ENCODE data around the gene PRTFDC1.
"Not testable (repeated sequence)": the region's sequence is repeated elsewhere in the genome, so short reads cannot be mapped to it uniquely, and the experiment has no call there.

PRTFDC1 gene

DNA sequence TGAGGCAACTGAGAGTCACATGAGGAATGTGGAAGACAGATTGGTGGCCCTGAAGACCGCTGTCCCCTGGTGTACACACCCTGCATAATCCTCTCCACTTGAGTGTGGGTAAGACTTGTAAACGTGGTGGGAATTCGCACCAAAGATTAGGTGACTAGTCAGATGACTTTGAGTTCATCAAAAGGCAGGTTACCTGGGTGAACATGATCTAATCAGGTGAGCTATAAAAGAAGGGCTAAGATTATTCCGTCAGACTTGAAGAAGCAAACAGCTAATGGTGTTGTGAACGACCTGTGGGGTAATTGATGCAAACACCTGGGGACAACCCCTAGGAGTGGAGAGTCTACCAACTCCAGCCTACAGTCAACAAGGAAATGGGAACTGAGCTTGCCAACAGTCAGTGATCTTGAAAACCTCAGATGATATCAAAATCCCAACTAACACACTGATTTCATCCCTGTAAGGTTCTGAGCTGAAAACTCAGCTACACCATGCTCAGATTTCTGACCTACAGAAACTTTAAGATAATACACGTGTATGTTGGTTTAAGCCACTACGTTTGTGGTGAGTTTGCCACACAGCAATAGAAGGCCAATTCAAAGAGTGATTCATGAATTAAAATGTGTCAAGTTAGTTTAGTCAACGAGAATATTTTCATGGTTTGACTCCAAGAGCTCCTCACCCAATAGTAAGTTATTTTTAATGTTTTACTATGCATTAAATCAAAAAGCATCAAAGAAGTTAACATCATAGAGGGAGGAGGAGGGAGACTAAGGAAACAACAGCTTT lies 16.7 kb downstream of the PRTFDC1 start:
- DNase-seq (ENCODE audit: low spot score): peak; percentile 16
- peak; percentile 70 for FAIRE-seq

GRCh38 chr10:24931236-24931635 lies 21.2 kb downstream of the PRTFDC1 start:
- DNase-seq (ENCODE audit: low spot score) (no peak), FAIRE-seq (peak; percentile 65)

DNA sequence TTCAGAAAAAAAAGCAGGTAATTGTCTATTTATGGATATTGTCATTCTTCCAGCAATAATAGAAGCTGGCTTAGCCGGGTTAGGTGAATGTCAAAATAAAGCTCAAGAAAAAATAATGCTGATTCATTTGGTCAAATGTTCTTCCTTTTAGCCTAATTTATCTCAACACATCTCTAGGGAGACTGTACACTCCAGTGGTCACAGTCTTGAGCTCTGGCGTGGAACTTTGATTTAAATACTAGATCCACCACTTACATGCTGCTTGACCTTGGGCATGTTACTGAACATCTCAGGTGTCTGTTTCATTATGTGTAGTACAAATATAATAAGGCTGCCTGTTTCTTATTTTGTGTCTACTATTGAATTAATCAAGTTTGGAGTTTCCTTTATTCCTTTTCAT lies 22.0 kb downstream of the PRTFDC1 start:
- FAIRE-seq: peak; percentile 85

DNA sequence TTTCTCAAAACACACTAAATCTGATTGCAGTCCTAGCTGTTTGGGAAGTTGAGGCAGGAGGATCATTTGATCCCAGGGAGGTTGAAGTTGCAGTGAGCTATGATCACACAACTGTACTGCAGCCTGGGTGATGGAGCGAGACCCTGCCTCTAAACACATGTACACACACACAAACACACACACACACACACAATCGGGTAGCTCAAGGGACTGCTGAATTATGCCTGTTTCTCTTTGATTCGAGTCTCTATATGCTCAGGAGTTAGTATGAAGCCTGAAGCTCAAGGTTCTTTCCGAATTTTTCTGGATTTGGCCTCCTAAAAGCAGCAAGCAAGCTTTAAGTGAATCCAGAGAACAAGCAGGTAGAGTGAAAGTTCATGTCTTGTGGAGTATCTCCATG lies 22.5 kb downstream of the PRTFDC1 start:
- FAIRE-seq (no peak), DNase-seq (ENCODE audit: low spot score) (no peak)

More for the DNA sequence above, 22.0 kb downstream of the PRTFDC1 start:
- DNase-seq (ENCODE audit: low spot score): peak; percentile 37

DNA sequence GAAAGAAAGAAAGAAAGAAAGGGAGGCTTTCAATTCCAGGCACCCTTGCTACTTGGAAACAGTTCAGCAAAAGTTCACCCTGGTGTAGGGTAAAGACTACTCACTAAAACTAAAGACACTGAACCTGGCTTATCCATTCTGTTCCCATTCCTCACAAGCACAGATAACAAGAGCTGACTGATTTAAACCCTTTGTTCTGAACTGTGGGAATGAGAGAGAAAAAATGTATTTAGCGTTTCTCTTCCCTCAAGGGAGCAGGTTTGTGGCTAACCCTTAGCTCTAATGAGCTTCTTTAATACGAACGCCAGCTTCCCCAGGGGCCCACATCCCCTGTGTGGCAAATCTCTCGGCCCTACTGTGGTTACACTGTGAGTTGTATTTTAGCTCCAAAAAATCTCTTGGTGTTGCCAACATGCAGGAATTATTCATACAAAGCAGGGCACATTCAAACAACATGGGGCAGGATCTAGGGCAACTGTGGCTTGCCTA lies 23.3 kb downstream of the PRTFDC1 start:
- DNase-seq (ENCODE audit: low spot score): no peak
- no peak for FAIRE-seq

GRCh38 chr10:24928163-24928562 lies 24.2 kb downstream of the PRTFDC1 start:
- FAIRE-seq (no peak), DNase-seq (ENCODE audit: low spot score) (no peak)

DNA sequence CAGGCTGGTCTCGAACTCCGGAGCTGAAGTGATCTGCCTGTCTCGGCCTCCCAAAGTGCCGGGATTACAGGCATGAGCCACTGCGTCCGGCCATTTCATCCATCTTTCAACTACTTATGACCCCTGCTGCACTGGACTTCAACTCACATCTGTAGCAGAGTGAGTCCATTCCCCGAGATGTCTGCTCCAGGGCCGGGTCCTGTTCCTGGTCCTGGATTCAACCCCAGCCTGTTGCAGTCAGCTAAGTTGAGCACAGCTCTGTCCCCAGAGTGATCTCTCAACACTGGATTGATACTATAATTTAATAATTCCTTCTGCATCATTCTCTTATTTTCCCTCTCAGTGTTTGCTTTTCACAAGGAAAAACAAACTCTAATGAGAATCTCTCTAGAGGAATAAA lies 25.8 kb downstream of the PRTFDC1 start:
- no peak for FAIRE-seq
- DNase-seq (ENCODE audit: low spot score): no peak

DNA sequence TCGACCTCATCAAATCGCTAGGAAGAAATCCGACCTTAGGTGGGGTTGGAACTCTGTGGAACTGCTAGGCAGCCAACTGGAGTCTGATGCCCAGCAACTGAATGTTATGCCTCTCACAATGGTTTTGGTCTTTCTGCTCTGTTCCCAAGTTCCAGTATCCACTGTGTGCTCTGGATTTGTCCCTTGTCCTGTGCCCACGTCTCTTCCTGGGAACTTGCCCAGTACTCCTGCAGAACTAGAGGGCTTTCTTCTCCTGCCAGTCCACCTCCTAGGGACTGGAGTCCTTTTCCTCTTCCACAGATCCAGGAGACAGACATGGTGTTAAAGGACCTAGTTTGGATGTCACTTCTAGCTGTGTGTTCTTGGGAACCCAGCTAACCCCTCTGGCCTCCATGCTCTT lies 26.6 kb downstream of the PRTFDC1 start:
- DNase-seq (ENCODE audit: low spot score) (no peak), FAIRE-seq (no peak)

DNA sequence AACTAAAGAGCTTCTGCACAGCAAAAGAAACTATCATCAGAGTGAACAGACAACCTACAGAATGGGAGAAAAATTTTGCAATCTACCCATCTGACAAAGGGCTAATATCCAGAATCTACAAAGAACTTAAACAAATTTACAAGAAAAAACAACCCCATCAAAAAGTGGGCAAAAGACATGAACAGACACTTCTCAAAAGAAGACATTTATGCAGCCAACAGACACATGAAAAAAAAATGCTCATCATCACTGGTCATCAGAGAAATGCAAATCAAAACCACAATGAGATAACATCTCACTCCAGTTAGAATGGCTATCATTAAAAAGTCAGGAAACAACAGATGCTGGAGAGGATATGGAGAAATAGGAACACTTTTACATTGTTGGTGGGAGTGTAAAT lies 27.9 kb downstream of the PRTFDC1 start:
- not testable (repeated sequence) for FAIRE-seq; DNase-seq (ENCODE audit: low spot score)

DNA sequence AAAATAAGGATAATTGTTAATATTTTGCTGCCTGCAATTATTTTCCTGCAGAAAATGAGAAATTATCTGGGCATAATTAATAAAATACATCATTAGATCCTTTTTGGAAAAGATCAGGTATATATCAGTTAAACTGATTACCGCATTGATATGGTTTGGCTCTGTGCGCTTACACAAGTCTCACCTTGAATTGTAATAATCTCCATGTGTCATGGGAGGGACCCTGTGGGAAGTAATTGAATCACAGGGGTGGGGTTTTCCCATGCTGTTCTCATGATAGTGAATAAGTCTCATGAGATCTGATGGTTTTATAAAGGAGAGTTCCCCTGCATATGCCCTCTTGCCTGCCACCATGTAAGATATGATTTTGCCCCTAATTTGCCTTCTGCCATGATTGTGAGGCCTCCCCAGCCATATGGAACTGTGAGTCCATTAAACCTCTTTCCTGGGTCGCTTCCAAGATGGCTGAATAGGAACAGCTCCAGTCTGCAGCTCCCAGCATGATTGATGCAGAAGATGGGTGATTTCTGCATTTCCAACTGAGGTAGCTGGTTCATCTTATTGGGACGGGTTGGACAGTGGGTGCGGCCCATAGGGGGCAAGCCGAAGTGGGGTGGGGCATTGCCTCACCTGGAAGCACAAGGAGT lies 30.1 kb downstream of the PRTFDC1 start:
- DNase-seq (ENCODE audit: low spot score); FAIRE-seq: not testable (repeated sequence)

GRCh38 chr10:24920907-24921881 lies 31.2 kb downstream of the PRTFDC1 start:
- DNase-seq (ENCODE audit: low spot score) (peak; percentile 93), FAIRE-seq (peak; percentile 88)

- FAIRE-seq; DNase-seq (ENCODE audit: low spot score): not testable (repeated sequence)
Observed at GRCh38 chr10:24920192-24920591, 32.2 kb downstream of the PRTFDC1 start.

DNA sequence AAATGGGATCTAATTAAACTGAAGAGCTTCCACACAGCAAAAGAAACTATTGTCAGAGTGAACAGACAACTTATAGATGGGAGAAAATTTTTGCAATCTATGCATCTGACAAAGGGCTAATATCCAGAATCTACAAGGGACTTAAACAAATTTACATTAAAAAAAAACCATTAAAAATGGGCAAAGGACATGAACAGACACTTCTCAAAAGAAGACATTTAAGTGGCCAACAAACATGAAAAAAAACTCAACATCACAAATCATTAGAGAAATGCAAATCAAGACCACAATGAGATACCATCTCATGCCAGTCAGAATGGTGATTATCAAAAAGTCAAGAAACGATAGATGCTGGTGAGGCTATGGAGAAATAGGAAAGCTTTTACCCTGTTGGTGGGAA lies 32.8 kb downstream of the PRTFDC1 start:
- not testable (repeated sequence) for FAIRE-seq; DNase-seq (ENCODE audit: low spot score)

- DNase-seq (ENCODE audit: low spot score) (no peak), FAIRE-seq (no peak)
Observed at GRCh38 chr10:24917979-24918378, 34.4 kb downstream of the PRTFDC1 start.

DNA sequence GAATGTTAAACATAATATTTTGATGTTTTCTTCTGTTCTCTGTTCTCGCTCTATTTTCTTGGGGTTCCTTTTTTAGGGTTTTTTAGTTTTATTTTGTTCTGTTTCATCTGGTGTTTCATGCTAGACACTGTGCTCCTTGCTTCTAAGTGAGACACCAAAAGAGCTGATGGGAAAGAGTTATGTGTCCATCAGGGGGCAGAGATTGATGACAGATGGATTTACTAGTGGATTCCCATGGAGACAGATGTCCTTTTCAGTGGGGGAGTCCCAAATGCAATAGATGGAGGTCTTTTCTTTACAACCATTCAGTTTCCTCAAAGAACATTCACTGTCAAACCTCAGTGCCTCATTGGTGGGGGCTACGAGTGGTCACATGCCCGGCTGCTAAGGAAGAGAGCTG lies 34.9 kb downstream of the PRTFDC1 start:
- DNase-seq (ENCODE audit: low spot score) (no peak), FAIRE-seq (no peak)

DNA sequence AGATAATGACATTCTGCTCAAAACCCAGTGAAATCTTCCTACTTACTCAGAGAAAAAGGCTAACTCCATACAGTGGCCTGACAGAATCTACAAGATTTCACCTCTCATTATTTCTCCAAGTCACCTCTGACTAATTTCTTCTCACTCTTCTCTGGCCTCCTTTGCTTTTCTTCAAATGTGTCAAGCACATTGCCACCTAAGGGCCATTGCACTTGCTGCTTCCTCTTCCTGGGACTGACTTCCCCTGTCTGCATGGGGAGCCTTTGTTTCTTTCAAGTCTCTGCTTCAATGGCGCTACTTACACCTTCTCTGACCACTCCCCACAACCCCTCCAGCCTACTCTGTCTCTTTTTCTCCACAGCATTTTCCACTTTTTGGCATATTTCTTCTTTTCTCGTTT lies 36.0 kb downstream of the PRTFDC1 start:
- FAIRE-seq (no peak), DNase-seq (ENCODE audit: low spot score) (no peak)

DNA sequence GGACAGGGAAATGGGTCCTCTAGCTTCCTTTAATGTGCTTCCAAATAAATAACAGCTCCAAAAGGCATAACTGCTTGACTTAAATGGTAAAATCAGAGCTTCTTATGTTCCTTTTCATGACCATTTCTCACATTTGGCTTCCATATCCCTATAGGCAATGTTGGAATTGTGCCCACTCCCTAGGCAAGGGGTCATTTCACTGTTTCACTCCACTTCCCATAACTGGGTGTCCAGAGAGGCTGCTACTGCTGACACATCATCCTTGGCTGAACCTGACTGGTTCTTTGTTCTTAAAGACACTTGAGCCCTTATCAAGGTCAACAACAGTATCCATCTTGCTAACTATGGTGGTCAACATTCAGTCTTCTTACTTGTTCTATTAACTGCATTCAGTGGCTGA lies 37.1 kb downstream of the PRTFDC1 start:
- DNase-seq (ENCODE audit: low spot score): no peak
- no peak for FAIRE-seq

DNA sequence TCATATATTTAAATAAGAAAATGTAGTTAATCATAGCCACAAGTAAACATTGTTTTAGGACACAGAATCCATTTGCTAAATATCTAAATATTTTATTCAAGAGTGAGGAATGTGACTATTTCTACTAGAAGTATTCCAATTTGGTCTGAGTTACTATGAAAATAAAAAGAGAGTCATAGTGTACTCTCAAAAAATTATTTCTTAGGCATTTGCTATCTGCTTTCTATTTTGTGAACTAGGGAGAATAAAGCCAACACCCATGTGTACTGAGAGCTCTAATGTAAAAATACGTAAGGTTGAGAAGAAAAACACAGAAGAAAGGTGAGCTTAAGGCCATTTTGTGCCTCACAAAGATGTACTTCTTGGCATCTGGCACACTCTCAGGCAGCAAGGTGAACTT lies 38.3 kb downstream of the PRTFDC1 start:
- no peak for FAIRE-seq

GRCh38 chr10:24912215-24912614 lies 40.2 kb downstream of the PRTFDC1 start:
- DNase-seq (ENCODE audit: low spot score) (peak; percentile 73), FAIRE-seq (peak; percentile 44)

More for the DNA sequence above, 38.3 kb downstream of the PRTFDC1 start:
- DNase-seq (ENCODE audit: low spot score): no peak

GRCh38 chr10:24911029-24911428 lies 41.4 kb downstream of the PRTFDC1 start:
- FAIRE-seq (no peak), DNase-seq (ENCODE audit: low spot score) (no peak)

DNA sequence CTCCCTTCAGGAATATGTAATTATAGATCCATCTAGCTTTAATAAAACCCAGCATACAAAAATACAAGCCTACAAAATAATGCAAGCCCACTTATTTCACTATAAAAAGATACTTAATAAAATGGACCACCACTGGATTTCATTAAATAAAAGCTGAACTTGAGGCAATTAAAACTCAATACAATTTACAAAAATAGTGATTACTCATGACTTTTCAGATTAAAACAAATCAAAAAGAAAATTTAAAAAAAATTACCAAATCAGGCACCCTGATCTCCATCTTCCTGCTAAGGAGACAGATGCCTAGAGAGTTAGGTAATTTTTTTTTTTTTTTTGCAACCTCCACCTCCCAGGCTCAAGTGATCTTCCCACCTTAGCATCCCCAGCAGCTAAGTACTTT lies 41.8 kb downstream of the PRTFDC1 start:
- DNase-seq (ENCODE audit: low spot score): no peak
- FAIRE-seq: no peak
